HG03103 (cell line): ENCODE results near the gene TSR3.

Experiments used
- ATAC-seq: cut with Tn5 transposase; IDR thresholded peaks from one replicate; pipeline ENCODE4 v1.9.1; 2021; ENCODE audit warnings: low read depth; ENCODE audit not compliant: unreplicated experiment

The TSR3 gene

DNA sequence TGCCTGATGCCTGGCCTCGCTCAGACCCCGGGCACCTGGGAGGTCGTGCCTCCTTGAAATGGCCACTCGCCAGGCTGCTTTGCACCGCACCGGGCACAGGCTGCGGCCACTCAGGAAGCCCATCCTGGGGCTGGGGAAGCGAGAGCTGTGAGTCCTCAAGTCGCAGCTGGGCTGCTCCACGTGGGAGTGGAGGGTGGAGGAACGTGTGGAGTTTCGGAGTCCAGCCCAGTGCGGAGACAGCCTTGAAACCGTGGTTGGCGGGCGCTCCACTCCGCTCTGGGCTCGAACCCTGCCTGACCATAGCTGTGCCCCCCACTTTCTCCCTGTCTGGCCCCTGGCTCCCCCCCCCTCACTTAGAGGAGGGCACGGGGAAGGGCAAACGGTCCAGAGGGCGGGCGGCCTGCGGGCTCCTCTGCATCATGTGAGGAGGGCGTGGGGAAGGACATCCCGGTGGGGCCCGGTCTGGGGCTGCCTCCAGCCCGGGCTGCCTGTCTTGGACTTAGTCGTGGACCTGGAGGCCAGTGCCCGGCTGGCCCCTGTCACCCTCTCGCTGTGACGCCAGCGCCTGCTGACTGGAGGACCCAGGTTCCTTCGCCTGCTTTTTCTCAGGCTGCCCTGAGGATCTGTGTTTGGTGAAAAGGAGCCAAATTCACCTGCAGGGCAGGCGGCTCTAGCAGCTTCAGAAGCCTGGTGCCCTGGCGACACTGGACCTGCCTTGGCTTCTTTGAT lies 39.8 kb downstream of the TSR3 start:
- no peak for ATAC-seq

DNA sequence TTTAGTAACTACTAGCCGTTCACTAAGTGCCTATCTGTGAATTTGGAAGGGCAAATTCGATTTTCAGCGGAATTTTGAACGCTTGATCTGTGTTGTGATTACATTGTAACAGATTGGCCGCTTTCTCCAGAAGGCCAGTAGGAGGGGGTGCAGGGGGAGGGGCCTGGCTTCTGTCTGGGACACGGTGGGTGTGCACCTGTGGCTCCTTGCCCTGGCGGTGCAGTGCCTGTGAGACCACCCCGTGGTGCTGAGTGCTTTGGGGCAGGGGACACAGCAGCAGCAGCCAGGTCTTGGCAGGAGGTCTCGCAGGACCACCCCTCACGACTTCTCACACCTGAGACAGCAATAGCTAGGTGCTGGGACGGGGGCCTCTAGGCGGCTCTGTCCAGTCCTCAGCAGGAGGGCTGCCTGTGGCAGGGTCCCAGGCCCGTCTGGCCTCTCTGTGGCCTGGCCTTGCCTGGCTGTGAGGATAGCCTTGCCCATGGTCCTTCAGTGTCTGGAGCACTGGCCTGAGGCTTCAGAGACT lies 40.4 kb downstream of the TSR3 start:
- ATAC-seq, result no peak

DNA sequence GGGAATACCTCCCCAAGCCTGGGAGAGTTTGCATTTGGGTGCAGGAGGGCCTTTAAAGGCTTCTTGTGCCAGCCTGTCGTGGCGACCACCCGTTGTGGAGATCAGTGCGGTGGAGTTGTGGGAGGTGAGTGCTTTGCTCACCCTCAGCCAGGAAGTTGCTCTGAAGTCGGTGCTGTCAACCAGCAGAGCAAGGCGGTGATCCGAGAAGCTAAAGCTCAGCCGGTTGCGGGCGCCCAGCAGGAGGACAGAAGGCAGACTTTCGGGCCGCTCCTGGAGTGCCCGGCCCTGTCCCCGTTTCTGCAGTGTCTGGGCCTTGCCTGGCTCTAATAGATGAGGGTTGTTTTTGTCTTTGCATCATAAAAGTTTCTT lies 40.9 kb downstream of the TSR3 start:
- no peak for ATAC-seq

DNA sequence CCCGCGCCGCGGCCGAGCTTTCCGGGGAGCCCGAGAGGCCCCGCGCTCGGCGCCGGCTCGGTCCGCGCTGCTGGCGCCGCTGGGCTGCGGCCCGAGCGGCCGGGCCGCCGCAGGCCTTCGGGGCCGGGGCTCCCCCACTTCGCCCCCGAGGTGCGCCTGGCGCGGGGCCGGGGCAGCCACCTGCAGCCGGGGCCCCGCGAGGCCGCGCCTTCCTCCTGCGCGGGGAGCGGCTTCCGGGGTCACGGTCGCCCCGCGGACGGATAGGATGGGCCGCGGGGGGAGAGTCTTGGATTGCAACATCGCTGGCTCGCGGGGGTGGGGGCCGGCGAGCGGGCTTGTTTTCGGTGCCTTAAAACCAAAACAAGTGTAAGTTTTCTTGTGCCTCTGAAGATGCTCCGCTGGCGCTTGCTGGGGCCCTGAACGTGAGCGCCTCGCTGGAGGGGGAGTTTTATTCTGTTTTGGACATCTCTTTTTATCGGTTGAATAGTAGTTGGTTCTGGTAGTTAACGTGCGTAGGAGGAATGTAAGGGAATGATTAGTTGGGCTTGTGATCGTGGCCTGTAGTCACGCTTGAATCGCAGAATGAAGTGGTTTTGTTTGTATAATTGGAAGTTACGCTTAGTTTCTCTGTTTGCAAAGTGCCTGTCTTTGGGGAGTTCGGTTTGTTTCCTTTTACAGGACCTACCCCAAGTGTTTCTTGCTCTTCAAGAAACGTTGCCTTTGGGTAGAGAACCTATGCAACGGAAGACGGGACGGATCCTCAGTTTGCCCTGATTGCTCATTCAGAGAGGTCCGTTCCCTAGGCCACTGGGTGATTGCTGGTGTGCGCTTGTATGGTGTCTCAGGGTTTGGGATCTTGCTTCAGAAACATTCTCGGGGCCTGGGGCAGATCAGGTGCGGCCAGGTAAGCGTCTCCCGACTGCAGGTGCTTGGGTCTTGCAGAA lies 41.5 kb downstream of the TSR3 start:
- ATAC-seq, result no peak

DNA sequence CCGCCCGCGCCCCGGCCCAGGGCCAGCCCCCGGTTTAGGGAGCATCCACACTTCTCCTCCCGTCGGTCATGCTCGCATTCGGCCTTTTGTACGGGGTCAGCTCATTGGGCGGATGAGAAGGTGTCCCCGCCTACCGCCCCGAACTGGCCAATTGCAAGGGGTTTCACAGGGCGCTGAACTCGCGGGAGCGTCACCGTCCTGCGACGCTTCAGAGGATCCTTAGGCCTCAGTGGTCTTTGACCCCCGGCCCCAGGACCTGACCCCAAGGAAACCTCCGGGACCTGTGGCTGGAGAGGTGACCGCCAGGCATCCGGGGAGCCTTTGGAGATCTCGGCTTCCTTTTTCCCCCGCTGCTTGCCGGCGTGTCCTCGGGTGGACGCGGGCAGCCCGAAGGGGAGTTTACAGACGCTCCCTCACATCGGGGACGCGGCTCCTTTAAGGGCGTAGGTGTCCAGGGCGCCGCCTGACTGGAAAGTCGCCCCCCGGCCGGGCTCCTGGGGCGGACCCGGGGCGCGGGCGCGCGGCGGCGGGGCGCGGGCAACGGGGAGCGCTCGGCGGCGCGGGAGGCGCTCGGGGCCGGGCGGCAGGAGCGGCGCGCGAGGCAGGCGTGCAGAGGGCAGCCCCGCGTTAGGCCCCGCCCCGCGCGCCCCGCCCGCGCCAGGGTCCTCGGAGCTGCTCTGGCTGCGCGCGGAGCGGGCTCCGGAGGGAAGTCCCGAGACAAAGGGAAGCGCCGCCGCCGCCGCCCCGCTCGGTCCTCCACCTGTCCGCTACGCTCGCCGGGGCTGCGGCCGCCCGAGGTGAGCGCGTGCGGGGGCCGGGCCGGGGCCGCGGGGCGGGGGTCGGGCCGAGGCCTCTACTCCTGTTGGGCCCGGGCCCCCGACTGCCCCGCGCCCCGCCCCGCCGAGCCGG lies 42.4 kb downstream of the TSR3 start, which contains the start of gene UBE2I:
UBE2I (plus strand) TSS at position 660 of the 909 bp plus-strand sequence. CDS start 4,395 bp downstream, outside the sequence.
- ATAC-seq, result peak; percentile 55

DNA sequence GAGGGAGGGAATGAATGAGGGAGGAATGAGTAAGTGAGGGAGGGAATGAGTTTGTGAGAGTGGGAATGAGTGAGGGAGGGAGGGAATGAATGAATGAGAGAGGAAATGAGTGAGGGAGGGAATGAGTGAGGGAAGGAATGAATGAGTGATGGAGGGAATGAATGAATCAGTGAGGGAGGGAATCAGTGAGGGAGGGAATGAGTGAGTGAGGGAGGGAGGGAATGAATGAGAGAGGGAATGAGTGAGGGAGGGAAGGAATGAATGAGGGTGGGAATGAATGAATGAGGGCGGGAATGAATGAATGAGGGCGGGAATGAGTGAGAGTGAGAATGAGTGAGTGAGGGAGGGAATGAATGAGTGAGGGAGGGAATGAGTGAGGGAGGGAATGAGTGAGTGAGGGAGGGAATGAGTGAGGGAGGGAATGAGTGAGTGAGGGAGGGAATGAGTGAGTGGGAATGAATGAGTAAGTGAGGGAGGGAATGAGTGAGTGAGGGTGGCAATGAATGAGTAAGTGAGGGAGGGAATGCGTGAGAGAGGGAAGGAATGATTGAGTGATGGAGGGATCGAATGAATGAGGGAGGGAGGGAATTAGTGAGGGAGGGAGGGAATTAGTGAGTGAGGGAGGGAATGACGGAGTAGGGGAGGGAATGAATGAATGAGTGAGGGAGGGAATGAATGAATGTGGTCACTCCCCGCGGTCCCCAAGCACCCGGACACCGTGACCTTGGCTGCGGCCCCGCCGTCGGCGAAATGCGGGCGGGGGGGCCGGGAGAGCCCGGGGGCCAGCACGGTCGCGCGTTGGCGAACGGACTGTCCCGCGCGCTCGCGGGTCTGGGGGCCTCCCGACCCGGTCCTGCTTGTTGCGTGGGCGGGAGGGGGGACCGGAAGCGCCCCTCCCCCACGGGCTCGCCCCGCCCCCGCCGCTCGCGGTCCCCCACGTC lies 43.4 kb downstream of the TSR3 start:
- peak; percentile 22 for ATAC-seq

DNA sequence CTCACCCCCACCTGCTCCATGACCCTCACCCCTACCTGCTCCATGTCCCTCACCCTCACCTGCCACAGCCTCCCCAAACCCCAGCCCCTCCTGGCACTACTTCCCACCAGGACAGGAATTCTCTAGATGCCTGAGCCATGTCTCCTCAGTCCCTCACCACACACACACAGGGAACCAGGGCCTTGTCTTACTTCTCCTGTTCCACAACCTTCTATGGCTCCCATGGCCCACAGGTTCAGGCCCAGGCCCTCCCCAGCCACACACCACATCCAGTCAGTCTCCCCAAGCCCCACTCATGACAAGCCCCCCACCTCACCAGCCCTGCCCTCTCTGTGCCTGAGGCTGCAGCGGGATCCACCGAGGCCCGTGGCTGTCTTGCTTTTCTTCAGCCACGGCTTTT lies 45.3 kb downstream of the TSR3 start:
- no peak for ATAC-seq

DNA sequence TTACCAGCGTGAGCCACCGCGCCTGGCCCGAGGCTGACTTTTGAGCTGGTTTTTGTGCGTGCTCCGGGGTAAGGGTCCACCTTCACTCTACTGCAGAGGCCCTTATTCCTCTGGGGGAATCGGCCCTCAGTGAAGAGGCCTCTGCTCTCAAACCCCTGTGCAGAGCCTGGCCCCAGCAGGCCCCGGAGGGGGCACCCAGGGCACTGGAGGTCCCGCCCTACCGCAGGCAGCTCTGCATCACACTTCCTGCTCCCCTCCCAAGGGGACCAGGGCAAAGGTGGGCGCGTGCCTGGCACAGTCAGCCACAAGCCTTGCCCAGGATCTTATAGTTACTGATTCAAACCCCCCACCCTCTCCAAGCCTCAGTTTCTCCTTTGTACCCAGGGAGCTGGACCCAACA lies 45.9 kb downstream of the TSR3 start:
- no peak for ATAC-seq

DNA sequence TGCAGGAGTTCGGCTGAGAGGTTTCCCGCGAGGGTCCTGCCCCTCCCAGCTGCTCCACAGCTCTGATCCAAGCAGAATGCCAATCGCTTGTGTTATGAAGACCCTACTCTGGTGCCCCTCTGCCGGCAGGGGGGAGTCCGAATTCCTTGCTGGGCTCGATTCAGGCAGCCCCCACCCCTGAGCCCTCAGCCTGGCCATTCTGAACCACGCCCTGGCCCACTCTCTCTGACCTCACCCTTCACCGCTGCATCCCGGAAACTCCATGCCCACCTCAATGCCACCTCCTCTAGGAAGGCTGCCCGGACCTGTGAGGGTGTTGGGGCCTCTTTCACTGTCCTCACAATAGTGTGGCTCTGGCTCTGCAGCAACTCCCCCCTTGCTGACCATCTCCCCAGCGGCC lies 50.1 kb downstream of the TSR3 start:
- no peak for ATAC-seq

DNA sequence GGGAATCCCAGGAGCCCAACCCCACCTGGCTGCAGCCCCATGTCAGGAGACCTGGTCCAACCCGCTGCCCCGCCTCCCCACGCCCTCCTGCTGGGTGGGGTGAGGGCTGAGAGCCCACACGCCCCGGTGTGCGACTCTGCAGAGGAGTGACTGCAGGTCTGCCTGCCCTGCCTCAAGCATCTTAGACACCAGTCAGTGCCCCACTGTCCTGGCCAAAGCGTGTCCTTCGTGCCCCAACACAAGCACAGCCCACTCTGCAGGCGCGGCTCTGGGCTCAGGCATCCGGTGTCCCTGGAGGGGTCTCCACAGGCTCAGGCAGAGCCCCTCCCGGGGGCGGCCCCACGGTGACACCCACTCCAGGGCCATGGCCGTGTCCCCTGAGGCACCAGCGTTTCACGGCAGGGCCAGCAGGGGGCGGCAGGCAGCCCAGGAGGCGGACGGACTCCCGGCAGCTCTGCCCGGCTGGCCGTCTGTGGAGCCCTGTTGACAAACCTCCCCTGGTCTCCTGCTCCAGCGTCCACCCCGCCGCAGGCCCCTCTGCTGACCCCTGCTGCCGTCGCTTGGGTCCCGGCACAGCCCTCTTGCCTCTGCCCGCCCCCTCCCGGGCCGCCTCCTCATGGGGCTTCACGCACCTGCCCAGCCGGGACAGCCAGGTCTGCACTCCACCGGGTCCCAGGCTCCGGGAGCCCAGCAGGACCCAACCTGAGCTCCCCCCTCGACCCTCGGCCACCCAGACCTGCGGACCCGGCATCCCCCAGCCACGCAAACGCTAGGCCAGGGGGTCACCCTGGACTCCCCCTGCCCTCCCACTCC lies 50.8 kb downstream of the TSR3 start:
- ATAC-seq, result no peak

DNA sequence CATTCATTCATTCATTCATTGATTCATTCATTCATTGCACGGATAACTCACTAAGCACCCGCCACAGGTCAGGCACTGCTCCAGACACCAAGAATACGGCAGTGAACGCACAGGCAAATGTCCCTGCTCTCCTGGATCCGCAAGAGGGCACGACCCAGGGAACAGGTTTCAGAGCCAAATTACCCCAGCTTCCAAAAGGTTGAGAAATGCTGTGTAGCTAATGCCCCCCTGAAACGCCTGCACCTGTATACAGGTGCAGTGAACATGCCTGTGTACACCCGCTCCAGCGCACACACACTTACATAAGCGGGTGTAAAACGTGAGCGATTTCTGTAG lies 51.8 kb downstream of the TSR3 start:
- ATAC-seq, result no peak
